WTC11 (cell line): ENCODE measurements around the gene MEGF11.

Source experiments
- ATF3 ChIP-seq: sonication (generic); formaldehyde crosslinking; conservative IDR thresholded peaks from 2 replicates; pipeline ENCODE4 v1.8.1; 2022; ENCODE audit warnings: mild to moderate bottlenecking, missing genetic modification reagents
- CREB1 ChIP-seq: sonication (generic); formaldehyde crosslinking; IDR thresholded peaks from 2 replicates; pipeline ENCODE4 v1.8.0; 2023; ENCODE audit warnings: mild to moderate bottlenecking, missing genetic modification reagents
- CTCF ChIP-seq: fragments of 200-600 bp; IDR thresholded peaks from 2 replicates; pipeline ENCODE4 v1.8.0; 2022; ENCODE audit warnings: antibody characterized with exemption
- ELF4 ChIP-seq: sonication (generic); formaldehyde crosslinking; IDR thresholded peaks from 2 replicates; pipeline ENCODE4 v1.8.1; 2022; ENCODE audit warnings: low read depth, mild to moderate bottlenecking, moderate library complexity, missing genetic modification reagents
- FOXK1 ChIP-seq: sonication (generic); formaldehyde crosslinking; IDR thresholded peaks from 2 replicates; pipeline ENCODE4 v1.8.0; 2022; ENCODE audit warnings: mild to moderate bottlenecking, moderate library complexity, missing genetic modification reagents
- MAX ChIP-seq: sonication (generic); formaldehyde crosslinking; IDR thresholded peaks from 2 replicates; pipeline ENCODE4 v1.8.0; 2022; ENCODE audit warnings: mild to moderate bottlenecking, missing genetic modification reagents
- SP1 ChIP-seq: sonication (generic); formaldehyde crosslinking; conservative IDR thresholded peaks from 2 replicates; pipeline ENCODE4 v1.8.1; 2022; ENCODE audit warnings: missing genetic modification reagents
- ZNF138 ChIP-seq: sonication (generic); formaldehyde crosslinking; conservative IDR thresholded peaks from 2 replicates; pipeline ENCODE4 v1.8.1; 2022; ENCODE audit warnings: mild to moderate bottlenecking, moderate library complexity, missing genetic modification reagents

DNA sequence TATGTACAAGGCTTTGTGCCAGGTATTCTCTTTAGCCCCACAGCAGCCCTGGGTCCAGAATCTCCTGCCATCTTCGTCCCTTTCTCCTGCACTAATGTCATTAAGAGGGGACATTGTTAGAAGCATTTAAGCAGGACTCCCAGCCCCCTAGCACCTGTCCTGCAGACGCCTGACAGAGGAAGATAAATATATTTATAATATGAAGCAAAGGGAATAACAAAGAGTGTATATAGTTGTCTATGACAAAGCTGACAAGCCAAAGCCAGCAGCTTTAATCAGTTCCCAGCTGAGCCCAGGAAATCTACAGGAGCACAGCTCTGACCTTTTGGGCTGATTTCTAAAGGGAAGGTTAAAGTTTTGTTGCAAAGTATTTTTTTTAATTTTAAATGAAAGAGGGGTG is 96.0 kb downstream of the MEGF11 start:
- TF ChIP-seq ZNF138 (CRISPR knock-in tag) (no peak), ELF4 (CRISPR knock-in tag) (no peak), CTCF (no peak), SP1 (no peak), ATF3 (no peak), CREB1 (CRISPR knock-in tag) (no peak), FOXK1 (CRISPR knock-in tag) (no peak), MAX (CRISPR knock-in tag) (no peak)
